HT-29 (cell line): Measurements from ENCODE around the gene PTPN2. TPM values are rescaled to one million over a fixed set of nuclear protein-coding genes. Genes with fewer than 3 reads are reported as not detected.
"Not testable (repeated sequence)": the region's sequence is repeated elsewhere in the genome, so short reads cannot be mapped to it uniquely, and the experiment has no call there.

Source experiments
- DNase-seq: peaks from one replicate; pipeline ENCODE4 v3.0.0-alpha.2; 2015; ENCODE audit warnings: low spot score
- total RNA-seq: library from RNA; depleted of rRNA; stranded (reverse); fragments of >200 nt; shearing (Covaris generic); gene quantifications from 2 replicates; pipeline ENCODE4 v1.2.3, GENCODE V29; 2014; rRNA removed

Gene PTPN2
- 22.1 and 27.7 TPM in 2 replicates for total RNA-seq

DNA sequence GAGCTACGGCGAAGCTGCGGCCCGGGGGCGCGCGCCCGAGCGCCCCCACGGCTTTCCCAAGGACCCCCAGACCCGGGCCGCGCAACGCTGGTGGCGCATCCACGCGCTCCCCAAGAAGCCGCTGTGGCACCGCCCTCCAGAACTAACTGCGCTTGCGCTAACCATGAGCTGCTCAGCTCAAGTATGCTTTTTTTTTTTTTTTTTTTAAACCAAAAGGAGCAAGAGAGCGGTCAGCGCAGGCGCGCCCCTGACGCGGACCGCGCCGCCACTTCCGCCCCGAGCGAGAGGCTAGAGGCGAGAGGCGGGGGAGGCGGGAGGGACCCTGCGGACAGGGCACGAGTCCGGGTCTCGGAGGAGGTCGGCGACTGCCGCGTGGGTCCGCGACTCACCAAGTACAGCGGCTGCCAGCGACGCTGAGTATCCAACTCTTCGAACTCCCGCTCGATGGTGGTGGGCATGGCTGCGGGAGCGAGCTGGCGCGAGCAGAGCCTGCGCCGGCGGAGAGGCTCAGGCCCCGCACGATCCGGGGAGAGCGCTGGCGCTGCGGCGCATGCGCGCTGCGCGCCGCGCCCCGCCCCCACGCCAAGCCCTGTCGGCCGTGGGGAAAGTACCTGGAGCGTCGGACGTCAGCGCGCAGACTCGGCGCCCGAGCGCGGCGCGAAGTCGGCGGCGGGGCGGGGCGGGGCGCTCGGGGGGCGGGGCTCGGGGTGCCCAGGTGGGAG, at the start of gene PTPN2:
TSS of gene PTPN2 (minus strand) at position 554 of the 722 bp plus-strand sequence. CDS start at position 458, 96 bp downstream.
- peak; percentile 97 for DNase-seq

DNA sequence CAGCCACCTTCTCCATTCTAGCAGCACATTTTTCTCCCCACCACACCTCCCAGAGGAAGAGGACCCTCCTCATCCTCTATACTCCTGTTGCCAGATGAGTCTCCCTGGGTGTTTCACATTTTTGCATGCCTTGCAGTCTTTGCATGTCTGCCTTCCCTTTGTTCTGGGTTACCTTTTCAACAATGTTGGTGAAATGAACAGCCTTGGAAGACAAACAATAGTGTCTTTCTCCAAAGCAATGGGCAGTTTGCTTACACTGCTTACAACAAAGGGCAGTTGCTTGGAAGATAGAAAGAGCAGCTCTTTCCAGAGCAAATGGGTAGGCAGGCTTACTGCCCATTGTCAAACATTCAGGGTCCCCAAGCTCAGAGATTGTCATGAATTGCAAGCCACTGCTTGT, 49.3 kb upstream of the PTPN2 start:
- DNase-seq, result no peak

DNA sequence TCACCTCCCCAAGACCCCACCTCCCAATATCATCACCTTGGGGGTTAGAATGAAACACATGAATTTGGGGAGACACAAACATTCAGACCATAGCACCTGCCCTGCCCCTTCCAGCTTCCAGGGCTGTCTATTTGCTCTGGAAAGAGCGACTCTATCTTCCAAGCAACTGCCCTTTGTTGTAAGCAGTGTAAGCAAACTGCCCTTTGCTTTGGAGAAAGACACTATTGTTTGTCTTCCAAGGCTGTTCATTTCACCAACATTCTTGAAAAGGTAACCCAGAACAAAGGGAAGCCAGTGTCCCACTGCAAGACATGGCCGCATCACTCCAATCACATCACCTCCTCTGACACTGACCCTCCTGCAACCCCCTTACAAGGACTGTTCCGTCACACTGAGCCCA, 46.9 kb upstream of the PTPN2 start:
- DNase-seq, result no peak

DNA sequence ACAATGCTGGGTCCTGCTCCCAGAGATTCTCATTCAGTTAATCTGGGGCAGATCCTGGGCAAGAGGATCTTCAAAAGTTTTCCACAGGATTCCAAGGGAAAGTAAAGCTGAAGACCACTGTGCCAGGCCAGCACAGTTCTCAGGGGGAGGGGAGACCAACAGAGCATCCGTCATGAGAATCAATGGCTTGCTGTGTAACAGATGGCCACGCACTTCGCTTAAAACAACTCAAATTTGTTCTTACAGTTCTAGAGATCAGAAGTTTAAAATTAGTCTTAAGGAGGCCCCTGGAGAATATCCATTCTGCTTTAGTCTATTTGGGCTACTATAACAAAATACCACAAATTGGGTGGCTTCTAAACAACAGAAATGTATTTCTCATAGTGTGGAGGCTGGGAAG, 46.3 kb upstream of the PTPN2 start:
- DNase-seq, result no peak

DNA sequence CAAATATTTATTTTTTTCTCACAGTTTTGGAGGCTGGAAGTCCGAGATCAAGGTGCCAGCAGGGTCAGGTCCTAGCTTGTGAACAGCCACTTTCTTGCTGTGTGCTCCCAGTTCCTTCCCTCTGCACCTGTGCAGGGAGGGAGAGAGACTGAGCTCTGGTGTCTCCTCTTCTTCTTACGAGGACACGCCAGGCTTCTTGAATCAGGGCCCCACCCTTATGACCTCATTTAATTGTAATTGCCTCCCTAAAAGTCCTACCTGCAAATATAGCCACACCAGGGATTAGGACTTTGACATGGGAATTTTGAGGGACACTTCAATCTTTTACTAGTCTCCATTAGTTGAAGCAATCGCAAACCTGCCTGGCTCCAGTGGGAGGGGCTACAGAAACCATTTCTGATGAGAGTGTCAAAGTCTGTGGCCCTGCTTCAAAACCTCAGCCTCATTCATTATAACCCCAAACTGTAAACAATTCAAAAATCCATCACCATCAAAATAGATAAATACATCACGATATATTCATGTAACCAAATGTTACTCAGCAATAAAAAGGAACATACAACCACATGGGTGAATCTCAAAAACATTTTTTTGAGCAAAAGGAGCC, 45.5 kb upstream of the PTPN2 start:
- DNase-seq, result no peak

DNA sequence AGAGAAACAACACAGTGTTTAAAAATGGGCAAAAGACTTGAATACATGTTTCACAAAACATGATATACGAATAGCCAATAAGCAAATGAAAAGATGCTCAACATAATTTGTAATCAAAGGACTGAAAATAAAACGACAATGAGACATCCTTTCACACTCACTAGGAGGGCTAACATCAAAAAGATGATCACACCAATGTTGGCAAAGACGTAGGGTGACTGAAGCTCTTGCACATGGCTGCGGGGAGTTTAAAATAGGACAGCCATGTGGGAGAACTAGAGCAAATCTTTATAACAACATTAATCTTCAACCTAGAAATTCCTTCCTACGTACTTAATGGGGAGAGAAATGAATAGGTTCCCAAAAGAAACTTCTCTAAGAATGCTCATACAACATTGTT, 44.6 kb upstream of the PTPN2 start:
- DNase-seq, result no peak

DNA sequence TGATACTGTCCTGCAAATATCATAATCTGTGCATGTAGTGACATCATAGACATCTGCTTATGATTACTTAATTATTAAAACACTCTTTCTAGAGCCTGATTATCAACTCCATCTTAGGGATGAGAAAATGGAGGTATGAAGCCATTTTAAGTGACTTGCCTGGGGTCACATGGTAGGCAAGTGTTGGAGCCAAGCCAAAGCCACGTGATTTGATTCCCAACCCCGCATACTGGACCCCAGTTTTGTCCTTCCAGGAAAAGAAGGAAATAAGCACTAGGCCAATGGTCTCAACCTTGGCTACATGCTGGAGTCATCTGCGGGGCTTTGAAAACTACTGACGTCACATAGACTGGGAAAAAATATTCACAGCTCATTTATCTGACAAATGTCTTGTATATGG, 44.2 kb upstream of the PTPN2 start:
- DNase-seq, result no peak

DNA sequence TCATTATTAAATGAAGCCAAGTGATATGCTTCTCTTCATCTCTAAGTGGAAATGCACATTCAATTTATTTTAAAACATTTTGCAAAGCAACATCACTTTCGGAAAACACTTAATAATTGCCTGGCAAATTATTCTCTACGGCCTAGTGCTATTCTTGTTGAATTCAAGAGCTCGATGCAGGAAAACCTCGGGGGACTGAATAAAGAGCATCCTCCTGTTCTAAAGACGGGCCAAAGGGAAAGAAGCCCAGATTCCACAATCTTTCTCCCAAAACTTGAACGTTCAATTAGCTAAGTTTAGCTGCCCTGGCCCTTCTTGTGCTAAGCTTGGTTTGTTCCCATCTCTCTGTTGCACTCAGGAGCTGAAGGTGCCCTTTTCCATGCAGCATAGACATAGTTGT, 40.6 kb upstream of the PTPN2 start:
- DNase-seq, result no peak

DNA sequence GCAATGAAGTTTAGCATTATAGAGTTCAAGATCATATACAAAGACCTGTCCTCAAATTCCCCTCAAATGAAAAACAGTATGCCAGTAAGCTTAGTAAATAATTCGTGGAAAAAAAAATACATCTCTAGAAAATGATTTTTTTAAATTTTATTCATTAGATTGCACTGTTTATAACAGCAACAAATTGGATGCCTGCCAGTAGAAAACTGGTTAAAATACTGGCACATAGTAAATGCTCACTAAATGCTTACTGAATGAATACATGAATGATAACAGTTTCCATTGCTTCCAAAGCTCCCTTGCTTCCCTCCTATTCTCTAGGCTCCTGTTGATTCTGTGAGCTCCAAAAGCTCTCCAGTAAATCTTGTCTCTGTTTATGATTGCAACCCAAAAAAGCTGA, 38.2 kb upstream of the PTPN2 start:
- no peak for DNase-seq

DNA sequence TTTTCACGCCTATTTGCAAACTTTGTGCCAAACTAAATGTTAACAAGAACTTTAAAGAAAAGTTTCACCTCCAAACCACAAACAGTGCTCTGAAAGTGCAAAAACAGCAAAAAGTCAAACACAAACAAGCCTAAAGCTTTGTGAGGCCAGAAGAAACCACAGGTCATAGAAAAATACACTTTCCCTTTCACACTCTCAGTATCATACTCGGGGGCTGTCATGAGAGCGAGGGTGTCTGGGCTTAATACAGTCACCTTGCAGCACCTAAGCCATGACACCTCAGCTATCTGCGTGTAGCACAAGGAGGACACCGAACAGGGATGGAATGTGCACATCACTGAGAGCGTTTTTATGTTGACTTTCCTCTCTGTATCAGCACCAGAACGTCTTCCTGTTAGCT, 37.1 kb upstream of the PTPN2 start:
- DNase-seq, result no peak

DNA sequence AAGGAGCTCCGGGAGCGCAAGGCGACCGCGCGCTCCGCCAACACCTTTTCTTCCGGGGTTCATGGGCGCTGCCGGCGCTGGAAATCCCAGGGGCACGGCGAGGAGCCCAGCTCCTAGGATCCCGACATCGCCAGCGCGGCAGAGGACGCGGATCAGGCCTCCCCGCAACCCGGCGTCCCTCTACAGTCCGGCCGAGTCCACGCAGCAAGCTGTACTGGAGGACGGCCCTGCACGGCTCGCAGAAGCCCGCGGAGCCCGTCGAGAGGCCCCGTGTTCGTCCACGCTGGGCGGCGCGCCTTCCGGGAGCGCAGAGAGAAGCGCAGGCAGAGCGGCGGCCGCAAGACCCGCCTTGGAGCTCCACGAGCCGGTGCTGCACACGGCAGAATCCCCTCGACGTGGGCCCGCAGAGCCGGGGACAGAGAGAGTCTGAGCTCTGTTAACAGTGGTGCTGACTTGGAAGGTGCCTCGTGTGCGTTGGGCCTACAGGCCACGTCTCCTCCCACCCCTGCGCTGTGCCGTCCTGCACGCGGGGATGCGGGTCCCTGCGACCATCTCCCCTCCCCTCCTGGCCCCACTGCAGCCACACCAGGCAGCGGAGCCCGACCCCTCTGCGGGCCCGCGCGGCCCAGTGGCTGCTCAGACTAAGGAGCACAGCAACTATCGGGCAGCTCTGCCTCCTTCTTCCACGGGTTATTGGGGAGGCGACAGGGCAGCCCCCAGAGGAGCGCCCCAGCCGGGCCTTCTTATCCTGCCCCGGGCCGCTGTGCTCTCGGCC, 28.1 kb upstream of the PTPN2 start:
- DNase-seq, result no peak

DNA sequence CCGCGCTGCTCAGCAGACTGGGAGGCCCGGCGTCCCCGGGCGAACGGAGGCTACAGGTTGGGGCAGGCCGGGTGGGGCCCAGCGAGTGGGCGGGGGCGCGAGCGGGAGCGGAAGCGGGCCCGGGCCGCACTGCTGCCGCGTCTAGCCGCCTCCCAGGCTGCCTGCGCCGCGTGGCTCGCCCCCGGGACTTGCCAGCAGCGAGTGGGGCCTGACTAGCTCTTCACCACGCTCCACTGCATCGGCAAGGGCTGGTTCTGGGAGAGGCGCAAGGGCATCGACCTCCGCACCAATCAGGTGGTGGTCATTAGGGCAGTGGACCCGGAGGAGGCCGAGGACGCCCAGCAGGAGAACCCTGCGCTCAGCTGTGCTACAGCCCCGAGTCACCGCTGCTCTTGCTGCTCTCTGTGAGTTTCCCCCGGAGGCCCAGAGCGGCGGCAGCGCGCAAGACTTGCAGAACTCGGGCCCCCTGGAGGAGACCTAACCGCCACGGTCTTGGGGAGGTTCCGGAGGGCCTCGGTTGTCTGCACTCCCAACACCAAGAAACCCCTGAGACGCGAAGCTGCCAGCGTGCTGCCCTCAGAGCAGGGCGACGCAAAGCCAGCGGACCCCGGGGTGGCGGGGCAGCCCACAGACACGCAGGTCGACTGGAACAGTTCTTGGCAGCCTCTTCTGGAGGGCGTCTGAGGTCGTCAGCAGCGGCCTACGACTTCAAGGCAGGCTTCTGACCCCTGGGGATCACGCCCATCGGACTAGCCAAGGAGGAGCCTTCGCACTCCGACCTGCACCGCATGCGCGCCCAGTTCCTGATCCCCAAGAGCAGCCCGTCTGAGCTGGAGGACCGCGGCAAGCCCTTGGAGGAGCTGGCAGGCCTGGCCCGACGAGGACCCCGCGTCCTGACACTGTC, 27.2 kb upstream of the PTPN2 start:
- no peak for DNase-seq

DNA sequence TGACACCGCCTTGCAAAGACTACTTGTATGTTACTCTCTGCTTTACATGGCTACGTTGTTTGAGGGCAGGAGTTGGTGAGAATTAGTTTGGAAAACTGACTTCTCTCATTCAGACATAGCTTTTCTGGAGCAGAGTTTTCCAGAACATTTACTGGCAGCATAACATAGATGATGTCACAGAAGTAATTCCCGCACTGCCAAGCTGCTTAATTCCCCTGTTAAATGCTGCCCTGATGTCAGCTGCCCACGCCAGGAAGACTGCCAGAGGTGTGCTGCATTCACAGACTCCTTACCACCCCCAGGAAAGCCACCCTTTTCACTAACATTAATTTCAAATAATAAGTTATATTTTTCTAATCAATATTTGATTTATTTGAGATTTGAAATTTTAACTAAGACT, 24.7 kb upstream of the PTPN2 start:
- DNase-seq, result no peak

DNA sequence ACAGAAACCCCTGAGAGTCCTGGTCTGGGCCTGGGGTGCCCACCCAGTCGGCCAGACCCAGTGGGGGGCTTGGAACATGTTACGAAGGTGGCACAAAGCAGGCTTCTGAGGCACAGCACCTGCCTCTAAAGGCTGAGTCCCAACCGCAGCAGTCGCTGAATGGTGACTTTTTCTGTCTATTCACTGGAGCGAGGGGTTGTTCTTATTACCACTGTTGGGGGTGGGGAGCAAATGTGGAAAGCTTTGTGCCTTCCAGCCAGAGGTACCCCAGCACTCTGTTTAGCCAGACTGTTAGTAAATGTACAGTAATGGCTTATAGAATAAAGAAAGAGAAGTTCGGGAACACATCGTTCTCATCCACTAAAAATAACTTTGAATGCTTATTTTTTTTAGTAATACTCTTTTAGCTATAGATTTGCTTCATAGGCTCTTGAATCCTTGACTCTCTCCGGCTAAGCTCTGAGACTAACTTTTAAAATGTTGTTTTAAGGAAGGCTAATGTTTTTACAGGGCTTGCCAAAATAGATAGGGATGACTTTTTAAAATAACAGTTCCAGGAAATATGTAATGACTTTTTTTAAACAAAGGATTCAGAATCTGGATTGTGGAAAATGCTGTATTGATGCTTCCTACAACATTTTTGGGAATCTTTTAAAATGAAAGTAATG, 23.4 kb upstream of the PTPN2 start:
- no peak for DNase-seq

DNA sequence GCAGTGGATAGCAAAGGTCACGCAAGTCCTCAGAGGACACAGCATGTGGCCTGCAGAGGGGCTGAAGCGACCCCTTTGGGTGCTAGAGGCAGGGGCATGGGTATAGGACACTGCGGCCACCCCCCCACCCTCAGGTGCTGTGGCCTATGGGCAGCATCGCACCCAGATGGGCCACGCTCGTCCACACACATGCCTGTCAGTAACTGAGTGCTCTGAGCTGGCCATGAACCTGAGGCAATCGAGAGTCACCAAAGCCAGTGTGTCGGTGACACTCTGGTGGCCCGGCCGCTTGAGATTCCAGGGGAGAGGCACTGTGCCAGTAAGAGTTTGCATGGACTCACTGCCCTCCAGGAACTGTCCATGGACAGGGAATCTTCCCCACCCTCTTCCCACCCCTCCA, 22.7 kb upstream of the PTPN2 start:
- no peak for DNase-seq

DNA sequence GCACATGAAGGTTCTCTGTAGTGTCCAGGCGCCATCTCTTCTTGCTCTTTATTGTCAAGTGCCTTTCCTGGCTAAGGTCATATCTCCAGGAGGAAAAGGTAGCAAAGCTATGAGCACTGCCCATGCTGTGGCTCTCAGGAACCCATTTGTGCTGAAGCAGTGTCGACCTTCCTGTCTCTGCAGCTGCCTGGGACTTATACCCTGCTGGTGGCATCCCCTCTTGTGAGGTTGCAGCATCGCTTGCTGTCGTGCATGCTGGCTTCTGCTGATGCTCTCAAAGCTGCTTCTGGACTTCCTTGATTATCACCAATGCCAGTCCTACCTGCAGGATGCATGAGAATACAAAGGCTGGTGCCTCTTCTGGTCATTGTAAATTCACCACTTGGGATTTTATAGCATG, 22.1 kb upstream of the PTPN2 start:
- DNase-seq, result no peak

DNA sequence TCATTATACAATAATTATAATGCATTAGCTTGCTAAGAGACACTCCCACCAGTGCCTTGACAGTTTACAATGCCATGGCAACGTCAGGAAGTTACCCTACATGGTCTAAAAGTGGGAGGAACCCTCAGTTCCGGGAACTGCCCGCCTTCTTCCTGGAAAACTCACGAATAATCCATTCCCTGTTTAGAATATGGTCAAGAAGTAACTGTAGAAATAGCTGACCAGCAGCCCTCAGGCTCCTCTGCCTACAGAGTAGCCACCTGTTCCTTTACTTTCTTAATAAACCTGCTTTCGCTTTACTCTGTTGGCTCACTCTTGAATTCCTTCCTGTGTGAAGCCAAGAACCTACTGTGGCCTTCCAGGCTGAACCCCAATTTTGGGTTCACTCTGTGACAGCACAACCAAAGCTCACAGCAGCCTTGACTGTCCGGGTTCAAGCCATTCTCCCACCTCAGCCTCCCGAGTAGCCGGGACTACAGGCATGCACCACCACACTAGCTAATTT, 20.0 kb upstream of the PTPN2 start:
- DNase-seq, result peak; percentile 13

DNA sequence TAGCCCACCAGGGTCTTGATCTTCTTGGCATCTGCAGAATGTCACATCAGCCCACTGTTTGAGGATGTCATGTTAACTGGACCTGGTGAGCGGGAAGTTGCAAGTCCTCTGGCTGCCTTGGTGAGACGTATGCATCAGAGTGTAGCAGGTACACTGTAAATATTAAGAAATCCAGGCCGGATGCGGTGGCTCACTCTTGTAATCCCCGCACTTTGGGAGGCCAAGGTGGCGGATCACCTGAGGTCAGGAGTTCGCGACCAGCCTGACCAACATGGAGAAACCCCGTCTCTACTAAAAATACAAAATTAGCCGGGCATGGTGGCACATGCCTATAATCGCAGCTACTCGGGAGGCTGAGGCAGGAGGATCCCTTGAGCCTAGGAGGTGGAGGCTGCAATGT, 17.2 kb upstream of the PTPN2 start:
- not testable (repeated sequence) for DNase-seq

DNA sequence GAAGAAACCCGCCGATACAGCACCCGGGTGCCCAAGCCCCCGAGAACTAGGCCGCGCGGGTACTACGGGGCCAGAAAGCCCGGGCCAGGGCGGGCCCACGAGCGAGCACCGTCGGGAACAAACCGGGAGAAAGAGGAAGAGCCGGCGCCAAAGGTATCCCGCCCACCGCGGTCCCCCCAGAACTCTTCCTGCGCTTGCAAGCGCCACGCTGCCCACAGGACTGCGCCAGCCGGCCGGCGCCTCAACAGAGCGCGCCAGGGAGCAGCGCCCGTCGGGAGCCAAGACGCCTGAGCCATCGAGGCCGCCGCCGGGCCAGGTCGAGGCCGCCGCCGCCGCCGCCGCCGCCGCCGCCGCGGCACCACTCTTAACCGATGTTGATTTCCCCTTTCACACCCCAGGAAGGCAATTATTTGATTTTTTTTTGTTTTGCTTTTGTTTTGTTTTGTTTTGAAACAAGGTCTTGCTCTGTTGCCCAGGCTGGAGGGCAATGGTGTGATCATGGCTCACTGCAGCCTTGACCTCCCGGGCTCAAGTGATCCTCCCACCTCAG, 12.8 kb upstream of the PTPN2 start:
- DNase-seq, result not testable (repeated sequence)

DNA sequence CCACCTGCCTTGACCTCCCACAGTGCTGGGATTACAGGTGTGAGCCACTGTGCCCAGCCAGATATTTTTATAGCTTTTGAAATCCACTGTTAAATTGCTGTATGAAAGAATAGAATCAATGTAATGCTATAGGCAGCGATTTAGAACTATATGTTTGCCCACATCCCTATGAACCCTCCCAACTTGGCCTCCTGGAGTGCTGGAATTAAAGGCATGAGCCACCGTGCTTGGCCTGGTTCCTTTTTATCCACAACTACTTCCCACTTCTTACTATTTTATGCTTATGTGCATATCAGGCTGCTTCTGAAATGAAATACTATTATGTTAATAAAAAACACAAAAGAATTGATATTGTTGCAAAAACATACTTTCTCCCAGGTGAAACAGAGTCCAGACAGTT, 11.6 kb upstream of the PTPN2 start:
- DNase-seq, result no peak

DNA sequence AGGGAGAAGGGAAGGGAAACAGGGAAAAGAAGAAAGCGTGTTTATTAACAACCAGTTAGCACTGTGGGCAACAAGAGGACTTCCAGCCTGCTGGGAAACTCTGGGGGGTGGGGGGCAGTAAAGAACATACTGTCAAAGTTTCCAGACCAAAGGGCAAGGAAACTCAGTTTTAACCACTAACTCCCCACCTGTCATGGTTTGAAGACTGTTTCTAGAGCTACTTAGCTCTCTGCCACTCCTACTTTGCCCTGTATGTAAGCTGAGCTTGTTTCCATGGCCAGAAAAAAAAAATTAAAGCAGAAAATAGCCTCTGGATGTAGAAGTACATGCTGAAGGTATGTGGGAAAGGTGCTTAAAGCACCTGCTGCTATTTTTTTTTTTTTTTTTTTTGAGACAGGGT, 11.0 kb upstream of the PTPN2 start:
- no peak for DNase-seq
